LNCaP clone FGC (cell line): ENCODE measurements around the gene GNGT1.
"Not testable (repeated sequence)": the region's sequence is repeated elsewhere in the genome, so short reads cannot be mapped to it uniquely, and the experiment has no call there.

ENCODE experiments used
- DNase-seq: peaks from one replicate; pipeline ENCODE4 v3.0.0-alpha.2; 2011; ENCODE audit warnings: low read depth
- H3K4me3 ChIP-seq: 2 replicates; pipeline ENCODE4 v1.5.1; 2011; ENCODE audit warnings: mild to moderate bottlenecking, low read depth, low read length, control low read depth
- CTCF ChIP-seq: IDR thresholded peaks from 2 replicates; pipeline ENCODE4 v1.5.1; 2012; ENCODE audit warnings: mild to moderate bottlenecking; ENCODE audit not compliant: control insufficient read depth, insufficient read depth; ENCODE audit errors: extremely low read depth

The GNGT1 gene

GRCh38 chr7:93902777-93903423 lies 3.5 kb upstream of the GNGT1 start:
- DNase-seq, result no peak
- no peak overlapping the region for H3K4me3 ChIP-seq
- TF ChIP-seq CTCF, result peak; percentile 48

DNA sequence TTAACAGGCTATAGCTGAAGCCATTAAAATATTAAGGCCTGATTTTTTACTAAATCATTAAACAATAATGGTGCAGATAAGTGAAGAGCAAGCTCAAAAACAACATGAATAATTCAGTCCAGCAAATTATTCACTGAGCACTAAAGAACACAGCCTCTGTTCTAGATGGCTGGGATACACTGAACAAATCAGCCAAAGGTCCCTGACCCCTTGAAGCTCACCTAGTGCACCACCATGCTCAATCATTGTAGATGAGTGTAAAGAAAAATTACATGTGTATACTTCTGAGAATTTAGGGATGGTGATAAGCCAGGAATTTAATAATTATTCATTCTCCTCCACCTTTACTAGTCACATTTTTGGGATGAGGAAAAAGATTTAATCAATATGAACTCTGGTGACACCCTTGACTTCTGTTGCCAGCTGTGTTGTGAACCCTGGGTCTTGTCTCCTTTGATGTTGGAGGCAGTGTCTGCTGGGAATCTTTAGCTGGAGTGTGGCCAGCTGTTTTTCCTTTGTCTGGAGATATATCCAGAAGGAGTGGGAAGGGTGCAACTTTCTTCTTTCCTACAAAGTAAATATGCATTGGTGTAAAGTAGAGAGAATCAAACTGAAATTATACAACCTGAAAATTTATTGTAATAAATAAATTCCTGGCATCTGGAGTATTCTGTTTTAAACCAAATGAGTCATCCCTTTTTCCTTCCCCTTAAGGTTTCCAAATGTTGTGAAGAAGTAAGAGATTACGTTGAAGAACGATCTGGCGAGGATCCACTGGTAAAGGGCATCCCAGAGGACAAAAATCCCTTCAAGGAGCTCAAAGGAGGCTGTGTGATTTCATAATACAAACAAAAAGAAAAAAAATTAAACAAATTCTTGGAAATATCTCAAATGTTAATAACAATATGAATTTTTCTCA lies 4.0 kb downstream of the GNGT1 start:
- H3K4me3 ChIP-seq, result no peak overlapping the region
- no peak for DNase-seq
- no peak for TF ChIP-seq CTCF

GRCh38 chr7:93911242-93911641 lies 4.9 kb downstream of the GNGT1 start:
- H3K4me3 ChIP-seq, DNase-seq: not testable (repeated sequence)

- not testable (repeated sequence) for H3K4me3 ChIP-seq, DNase-seq
Observed at GRCh38 chr7:93911661-93912060, 5.3 kb downstream of the GNGT1 start.

GRCh38 chr7:93913197-93913596 lies 6.8 kb downstream of the GNGT1 start:
- no peak for TF ChIP-seq CTCF
- H3K4me3 ChIP-seq, result no peak overlapping the region
- no peak for DNase-seq

DNA sequence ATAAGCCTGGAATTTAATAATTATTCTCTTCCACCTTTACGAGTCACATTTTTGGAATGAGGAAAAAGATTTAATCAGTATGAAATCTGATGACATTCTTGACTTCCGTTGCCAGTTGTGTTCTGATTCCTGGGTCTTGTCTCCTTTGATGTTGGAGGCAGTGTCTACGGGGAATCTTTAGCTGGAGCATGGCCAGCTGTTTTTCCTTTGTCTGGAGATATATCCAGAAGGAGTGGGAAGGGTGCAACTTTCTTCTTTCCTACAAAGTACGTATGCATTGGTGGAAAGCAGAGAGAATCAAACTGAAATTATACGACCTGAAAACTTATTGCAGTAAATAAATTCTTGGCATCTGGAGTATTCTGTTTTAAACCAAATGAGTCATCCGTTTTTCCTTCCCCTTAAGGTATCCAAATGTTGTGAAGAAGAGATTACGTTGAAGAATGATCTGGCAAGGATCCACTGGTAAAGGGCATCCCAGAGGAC lies 8.3 kb downstream of the GNGT1 start:
- no peak for TF ChIP-seq CTCF
- no peak overlapping the region for H3K4me3 ChIP-seq
- no peak for DNase-seq

GRCh38 chr7:93915206-93915842 lies 9.0 kb downstream of the GNGT1 start:
- not testable (repeated sequence) for H3K4me3 ChIP-seq, DNase-seq

DNA sequence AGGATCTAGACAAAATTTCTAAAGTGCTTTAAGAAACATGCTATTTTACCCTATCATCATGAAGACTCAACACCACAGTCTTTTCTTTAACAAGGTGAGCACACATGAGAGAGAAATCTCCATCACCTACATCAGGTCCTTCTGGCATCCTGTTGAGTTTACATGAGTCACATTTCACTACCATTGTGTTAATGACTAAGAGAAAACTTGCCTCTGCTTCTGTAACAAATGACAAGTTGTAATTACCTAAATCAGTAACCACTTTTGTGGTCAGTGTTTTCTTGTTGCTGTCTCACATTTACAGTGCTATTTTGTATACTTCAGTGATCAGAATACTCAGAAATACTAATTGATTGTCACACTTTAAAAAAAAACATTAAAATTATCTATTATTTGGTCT lies 9.5 kb downstream of the GNGT1 start:
- not testable (repeated sequence) for DNase-seq, H3K4me3 ChIP-seq

- not testable (repeated sequence) for DNase-seq, H3K4me3 ChIP-seq
Observed at GRCh38 chr7:93916315-93916714, 9.9 kb downstream of the GNGT1 start.
